Astrocyte of the cerebellum (primary cell): Measurements from ENCODE around the gene DENND4A.

Experiments used
- DNase-seq: peaks from one replicate; pipeline ENCODE4 v3.0.0-alpha.2; 2011; ENCODE audit warnings: low read depth
- H3K4me3 ChIP-seq: 2 replicates; pipeline ENCODE4 v1.5.1; 2011; ENCODE audit warnings: mild to moderate bottlenecking, low read depth, low read length, moderate library complexity
- CTCF ChIP-seq: IDR thresholded peaks from 2 replicates; pipeline ENCODE4 v1.5.1; 2012; ENCODE audit warnings: low read length, low read depth, moderate library complexity, mild to moderate bottlenecking; ENCODE audit errors: missing control alignments
- in situ Hi-C: cut with HindIII; loops from 2 replicates; pipeline ENCODE4 v1.10.0; 2017; ENCODE audit warnings: low sequenced_read_pairs

DENND4A gene

DNA sequence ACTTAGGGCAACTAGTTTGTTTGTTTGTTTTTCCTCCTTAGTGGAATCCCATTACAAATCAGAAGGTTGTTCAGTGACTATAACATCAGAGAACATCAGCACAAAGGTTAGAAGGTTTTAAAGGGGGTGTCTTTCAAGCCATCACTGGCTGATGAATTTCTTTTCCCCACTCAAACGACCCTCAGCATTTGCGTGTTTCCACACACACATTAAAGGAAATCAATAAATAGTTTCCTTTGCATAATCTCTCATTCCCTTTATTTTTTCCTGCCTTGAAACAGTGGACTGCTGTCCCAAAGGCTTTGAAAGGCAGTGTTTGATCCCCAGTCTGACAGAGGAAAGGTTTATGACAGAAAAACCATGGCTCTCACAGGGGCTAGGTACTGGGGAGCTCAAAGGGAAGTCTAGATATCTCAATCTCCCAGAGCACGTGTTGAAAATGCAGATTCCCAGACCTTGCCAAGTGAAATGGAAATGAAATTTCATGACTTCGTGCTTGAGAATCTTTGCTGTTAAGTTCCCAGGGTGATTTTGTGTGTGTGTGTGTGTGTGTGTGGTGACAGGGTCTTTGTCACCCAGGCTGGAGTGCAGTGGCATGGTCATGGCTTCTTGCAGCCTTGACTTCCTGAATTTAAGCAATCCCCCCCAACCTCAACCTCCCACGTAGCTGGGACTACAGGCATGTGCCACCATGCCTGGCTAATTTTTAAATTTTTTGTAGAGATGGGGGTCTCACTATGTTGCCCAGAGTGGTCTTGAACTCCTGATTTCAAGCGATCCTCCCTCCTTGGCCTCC lies 178.9 kb downstream of the DENND4A start:
- DNase-seq = no peak
- in situ Hi-C loops = no loop called here
- no peak for TF ChIP-seq CTCF
- no peak overlapping the region for H3K4me3 ChIP-seq

DNA sequence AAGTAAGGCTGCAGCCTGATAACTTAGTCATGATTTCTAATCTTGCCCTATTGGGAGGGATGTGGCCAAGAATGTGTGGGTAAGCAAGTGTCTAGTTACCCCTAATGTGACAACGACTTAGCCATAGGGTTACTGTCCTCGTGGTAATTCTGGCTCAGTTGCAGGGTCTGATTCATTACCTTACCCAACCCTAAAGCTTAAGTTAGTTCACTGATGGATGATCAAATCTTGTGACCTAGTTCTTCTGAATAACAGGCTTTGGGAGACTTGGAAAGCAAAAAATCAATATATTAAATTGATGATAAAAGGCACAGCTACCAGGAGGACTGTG lies 179.5 kb downstream of the DENND4A start:
- DNase-seq = no peak
- no peak for TF ChIP-seq CTCF
- in situ Hi-C loops = no loop called here
- H3K4me3 ChIP-seq = no peak overlapping the region

GRCh38 chr15:65611888-65612615 lies 180.0 kb downstream of the DENND4A start:
- peak overlapping the region; percentile 83 for H3K4me3 ChIP-seq
- DNase-seq = no peak
- no peak for TF ChIP-seq CTCF
- in situ Hi-C loops = no loop called here

GRCh38 chr15:65610871-65611718 lies 181.0 kb downstream of the DENND4A start, which contains the start of gene INTS14:
TSS of gene INTS14 (minus strand) at chr15:65611131. CDS start at chr15:65607380, 3,751 bp downstream.
- H3K4me3 ChIP-seq = peak within 1 kb of the TSS; percentile 83
- TF ChIP-seq CTCF = peak; percentile 42
- in situ Hi-C loops = no loop called here
- DNase-seq = peak; percentile 91
